Measurements from ENCODE around the gene PLEKHB2.
A peak's percentile ranks its signal among the peaks of the same experiment; 100 is the strongest.
"Not testable (repeated sequence)": the region's sequence is repeated elsewhere in the genome, so short reads cannot be mapped to it uniquely, and the experiment has no call there.

PLEKHB2 gene, protein sequence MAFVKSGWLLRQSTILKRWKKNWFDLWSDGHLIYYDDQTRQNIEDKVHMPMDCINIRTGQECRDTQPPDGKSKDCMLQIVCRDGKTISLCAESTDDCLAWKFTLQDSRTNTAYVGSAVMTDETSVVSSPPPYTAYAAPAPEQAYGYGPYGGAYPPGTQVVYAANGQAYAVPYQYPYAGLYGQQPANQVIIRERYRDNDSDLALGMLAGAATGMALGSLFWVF

GRCh38 chr2:131105156-131105949 is at the start of gene PLEKHB2:
Gene PLEKHB2, plus strand, starts transcription at chr2:131105336. Its CDS starts 15,606 bp downstream, at chr2:131120942.
- DNase-seq (ENCODE audit: low spot score) = peak; percentile 75

DNA sequence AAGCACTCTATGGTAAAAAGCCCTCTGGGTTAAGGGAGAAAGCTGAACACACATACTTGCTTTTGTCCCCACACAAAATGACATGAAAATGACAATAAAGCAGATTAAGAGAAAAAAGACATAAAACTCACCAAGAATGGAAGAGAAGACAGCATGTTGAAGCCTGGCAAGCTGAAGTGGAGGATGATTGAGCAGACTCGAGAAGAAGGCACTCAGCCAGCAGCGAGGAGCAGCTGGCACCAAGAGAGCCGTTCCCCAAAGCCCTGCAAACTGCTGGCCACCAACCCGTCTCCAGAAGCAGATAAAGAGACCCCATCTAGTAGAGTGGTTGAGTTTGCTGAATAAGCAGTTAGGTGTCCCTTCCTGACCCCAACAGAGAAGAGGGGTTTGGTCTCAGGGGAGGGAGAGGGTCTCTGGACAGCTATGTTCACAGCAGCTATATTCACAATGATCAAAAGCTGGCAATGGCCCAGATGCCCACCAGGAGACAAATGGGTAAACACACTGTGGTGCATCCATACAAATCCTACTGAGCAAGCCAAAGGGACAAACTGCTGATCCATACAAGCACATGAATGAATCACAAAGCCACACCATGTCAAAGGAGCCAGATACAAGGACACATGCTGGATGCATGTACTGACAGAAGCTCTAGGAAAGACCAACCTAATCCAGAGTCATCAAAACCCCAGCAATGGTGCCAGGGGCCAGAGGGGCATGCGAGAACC is 48.8 kb upstream of the PLEKHB2 start:
- no peak for DNase-seq (ENCODE audit: low spot score)

DNA sequence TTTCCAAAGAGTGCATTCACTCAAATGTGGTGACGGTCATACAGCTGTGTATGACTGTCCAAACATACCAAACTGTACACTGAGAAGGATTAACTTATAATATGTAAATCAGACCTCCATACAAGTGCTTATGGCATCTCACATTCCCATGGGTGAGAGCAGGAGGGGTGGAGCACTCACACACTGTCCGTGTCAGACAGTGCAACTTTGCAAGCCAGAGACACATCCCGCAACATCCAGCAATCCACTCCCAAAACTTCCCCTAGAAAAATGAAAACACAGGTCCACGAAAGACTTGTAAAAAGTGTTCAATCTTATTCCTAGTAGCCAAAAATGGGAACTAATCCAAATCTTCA is 48.2 kb upstream of the PLEKHB2 start:
- DNase-seq (ENCODE audit: low spot score) = no peak

DNA sequence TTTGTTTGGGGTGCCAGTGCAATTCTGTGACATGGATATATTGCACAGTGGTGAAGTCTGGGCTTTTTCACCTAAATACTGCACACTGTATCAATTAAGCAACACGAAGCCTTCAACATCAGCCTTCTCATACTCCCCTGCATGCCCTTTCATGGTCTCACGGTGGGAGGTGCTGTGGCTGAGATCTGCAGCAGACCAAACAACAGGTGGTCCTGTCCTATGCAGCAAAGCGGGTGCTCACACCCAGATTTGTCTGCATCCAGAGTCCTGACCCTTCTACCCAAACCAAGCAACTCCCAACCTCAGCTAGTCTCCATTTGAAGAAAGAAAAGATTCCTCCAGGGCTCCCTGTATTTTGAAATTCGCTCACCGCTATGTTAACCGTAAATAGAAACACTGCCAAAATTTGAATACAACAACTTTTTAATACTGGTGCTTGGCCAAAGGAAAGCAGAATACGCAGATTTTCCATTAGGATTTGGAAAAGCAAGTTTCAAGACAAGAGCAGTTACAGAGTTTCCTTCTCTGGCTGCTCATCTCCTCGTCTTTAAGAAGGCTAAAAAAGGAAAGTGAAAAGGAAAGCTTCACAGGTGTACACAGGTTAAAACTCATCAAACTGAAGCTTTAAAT is 46.8 kb upstream of the PLEKHB2 start:
- DNase-seq (ENCODE audit: low spot score) = no peak

- no peak for DNase-seq (ENCODE audit: low spot score)
Measured at GRCh38 chr2:131058920-131059319, 46.2 kb upstream of the PLEKHB2 start.

DNA sequence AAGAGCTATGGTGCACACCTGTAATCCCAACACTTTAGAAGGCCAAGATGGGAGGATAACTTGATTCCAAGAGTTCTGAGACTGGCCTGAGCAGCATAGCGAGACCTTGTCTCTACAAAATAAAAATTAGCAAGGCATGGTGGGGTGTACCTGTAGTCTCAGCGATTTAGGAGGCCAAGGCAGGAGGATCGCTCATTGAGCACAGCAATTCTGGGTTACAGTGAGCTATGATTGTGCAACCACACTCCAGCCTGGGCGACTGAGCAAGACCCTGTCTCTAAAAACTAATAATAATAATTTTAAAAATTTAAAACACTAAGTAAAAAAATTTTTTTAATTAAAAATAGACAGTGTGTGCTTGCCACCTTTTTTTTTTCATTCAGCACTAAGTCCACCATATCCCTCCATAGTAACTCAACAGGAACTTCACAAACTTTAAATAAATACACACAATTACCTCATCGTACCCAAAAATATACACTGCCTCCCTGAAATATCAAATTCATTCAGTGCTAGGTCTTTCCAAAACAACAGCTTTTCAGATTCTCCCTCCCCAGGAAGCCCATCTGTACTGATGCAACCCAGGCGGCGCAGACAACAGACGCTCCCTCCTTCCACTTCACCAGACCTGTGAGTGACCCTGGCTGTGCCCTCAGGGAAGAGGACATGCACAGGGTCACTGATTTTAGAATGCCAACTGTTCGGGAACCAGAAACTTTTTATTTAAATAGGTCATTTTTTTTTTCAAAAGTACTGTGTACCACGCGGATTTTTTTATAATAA is 41.4 kb upstream of the PLEKHB2 start:
- no peak for DNase-seq (ENCODE audit: low spot score)

DNA sequence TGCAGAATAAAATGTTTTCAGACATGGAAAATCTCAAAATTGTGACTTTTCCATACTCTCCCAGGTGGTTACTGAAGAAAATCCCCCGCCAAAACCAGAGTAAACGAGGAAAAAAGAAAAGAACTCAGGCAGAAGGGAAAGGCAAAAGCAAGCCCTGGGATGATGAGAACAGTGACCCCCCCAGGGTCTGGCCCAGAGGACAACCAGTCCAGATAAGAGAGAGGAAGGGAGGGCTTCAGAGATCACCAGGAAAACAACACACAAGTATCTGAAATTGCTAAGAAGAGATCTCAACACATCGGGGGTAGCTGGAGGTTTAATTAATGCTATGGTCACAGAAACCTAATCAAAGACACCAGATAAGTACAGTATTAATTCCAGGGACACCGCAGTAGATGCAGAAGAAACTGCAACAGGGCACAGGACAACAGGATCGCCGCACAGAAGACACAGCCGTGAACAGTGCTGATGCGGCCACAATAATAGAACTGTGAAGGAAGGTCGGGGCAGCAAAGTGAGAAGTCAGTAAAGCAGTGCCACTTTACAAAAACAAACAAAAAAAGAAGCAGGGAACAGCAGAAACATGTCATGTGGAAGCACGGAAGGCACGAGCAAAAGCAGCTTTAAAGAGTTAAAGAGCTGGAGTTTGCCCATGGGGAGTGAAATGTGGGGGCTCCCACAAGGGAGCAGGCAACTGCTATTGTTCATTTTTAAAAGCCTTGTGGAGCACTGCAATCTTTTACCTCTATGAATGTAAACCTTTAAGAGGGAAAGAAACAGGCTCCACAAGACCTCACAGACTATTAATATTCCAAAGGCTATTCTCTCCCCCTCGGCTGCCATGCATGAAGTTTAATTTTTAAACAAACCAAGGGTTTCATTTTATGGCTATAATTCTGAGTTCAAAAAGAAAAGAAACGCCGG is 40.3 kb upstream of the PLEKHB2 start:
- DNase-seq (ENCODE audit: low spot score) = no peak

DNA sequence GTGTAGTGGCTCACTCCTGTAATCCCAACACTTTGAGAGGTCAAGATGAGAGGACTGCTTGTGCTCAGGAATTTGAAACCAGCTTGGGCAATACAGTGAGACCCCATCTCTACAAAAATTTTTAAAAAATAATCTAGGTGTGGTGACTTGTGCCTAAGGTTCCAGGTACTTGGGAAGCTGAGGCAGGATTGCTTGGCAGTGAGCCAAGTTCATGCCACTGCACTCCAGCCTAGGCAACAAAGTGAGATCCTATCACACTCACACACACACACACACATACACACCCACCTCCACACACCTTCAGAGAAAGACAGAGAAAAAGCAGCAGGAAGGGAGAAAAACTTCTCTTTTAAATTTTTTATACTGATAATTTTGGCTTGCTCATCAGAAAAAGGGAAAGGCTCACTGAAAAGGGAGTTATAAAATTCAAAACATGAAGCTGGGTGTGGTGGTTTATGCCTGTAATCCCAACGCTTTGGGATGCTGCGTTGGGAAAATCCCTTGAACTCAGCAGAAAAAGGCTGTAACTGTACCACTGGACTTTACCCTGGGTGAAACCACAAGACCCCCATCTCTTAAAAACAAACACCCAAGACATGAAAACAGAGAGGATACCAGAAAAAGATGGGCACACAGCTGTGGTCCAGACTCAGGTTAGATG is 37.5 kb upstream of the PLEKHB2 start:
- DNase-seq (ENCODE audit: low spot score) = no peak

DNA sequence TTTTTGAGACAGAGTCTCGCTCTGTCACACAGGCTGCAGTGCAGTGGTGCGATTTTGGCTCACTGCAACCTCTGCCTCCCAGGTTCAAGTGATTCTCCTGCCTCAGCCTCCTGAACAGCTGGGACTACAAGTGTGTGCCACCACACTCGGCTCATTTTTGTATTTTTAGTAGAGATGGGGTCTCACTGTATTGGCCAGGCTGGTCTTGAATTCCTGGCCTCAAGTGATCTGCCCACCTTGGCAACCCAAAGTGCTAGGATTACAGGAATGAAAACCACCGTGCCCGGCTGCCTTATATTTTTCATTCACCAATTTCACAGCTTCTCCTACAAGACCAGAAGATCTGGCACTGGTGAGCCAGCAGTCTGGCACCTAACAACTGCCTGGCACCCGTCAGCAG is 37.0 kb upstream of the PLEKHB2 start:
- DNase-seq (ENCODE audit: low spot score) = not testable (repeated sequence)

DNA sequence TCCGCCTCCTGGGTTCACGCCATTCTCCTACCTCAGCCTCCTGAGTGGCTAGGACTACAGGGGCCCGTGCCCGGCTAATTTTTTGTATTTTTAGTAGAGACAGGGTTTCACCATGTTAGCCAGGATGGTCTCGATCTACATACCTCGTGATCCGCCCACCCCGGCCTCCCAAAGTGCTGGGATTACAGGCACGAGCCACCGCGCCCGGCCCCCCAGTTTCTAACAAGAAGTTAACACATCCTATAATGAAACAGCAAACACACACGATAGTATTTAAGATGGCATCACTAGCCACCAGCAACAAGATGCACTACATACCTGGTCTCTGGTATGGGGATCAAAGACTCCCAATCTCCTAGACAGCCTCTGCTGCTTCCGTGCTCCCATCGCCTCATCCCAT is 29.6 kb upstream of the PLEKHB2 start:
- not testable (repeated sequence) for DNase-seq (ENCODE audit: low spot score)

GRCh38 chr2:131076707-131077106 is 28.4 kb upstream of the PLEKHB2 start:
- no peak for DNase-seq (ENCODE audit: low spot score)

- DNase-seq (ENCODE audit: low spot score) = no peak
Measured at GRCh38 chr2:131077182-131077846, 27.8 kb upstream of the PLEKHB2 start.

DNA sequence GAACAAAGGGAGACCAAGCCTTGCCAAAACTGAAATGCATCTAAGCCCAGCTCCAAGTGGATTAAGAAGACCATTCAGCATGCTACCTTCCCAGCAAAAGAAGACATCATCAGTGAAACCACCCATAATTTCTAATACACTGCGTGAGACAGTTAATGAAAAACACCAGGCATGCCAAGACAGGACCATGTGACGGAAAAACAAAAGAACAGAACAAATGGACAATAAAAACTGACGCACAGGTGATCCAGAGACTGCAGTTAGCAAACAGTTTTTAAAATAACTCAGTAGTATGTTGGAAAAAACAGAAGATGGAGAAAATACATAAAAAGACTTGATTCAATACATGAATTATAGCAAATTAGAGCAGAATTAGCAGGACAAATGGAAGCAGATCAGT is 27.2 kb upstream of the PLEKHB2 start:
- DNase-seq (ENCODE audit: low spot score) = no peak

DNA sequence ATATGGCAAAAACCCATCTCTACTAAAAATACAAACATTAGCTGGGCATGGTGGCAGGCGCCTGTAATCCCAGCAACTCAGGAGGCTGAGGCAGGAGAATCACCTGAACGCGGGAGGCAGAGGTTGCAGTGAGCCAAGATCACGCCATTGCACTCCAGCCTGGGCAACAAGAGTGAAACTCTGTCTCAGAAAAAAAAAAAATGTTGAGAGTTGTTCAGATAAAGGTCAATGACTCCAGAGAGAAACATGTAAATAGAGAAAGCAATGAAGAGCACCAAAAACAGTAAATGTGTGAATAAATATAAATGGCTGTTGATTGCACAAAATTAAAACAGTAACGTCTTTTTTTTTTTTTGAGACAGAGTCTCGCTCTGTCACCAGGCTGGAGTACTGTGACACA is 25.2 kb upstream of the PLEKHB2 start:
- DNase-seq (ENCODE audit: low spot score) = not testable (repeated sequence)

DNA sequence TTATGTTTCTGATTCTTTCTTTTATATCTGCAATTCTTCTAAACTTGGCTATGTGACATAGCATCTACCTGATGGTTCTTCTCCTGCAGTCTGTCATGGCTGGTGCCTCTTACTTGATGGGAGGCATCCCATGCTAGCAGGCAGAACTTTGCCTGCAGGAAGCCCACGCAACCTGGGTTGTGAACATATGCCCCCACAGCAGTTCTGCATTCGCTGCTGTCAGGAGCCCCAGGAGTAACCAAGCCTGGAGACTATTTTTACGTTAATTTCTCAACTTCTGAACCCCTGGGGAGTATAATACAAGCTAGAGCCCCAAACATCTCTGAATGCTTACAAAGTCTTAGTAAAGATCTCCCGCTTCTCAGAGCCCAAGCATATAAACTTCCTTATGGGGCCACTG is 23.9 kb upstream of the PLEKHB2 start:
- no peak for DNase-seq (ENCODE audit: low spot score)

DNA sequence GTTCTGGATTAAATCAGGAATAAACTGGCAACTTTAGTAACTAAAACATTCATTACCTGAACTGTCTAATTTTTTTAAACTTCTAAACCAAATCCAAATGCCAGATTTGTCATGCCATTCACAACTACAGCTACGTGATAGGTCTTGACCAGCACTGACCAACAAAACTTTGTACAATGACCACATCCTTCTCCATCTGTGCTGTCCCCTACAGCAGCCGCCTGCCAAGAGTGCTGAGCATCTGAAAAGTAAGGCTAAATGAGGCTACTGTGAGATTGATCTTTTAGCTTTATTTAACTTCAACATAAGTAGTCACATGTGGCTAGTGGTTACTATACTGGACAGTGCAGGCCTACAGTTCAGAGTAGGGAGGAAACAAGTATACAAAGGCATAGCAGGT is 19.5 kb upstream of the PLEKHB2 start:
- DNase-seq (ENCODE audit: low spot score) = no peak

GRCh38 chr2:131092458-131093005 is 12.6 kb upstream of the PLEKHB2 start:
- DNase-seq (ENCODE audit: low spot score) = no peak

- peak; percentile 79 for DNase-seq (ENCODE audit: low spot score)
Measured at GRCh38 chr2:131093006-131093695, 12.0 kb upstream of the PLEKHB2 start, which contains the start of gene FAM168B. Gene FAM168B, minus strand, starts transcription at chr2:131093460. Its CDS starts 10,814 bp downstream, at chr2:131082646.

Measured in SW480 (cell line).